Measurements from ENCODE around the gene PTPRT.

DNA sequence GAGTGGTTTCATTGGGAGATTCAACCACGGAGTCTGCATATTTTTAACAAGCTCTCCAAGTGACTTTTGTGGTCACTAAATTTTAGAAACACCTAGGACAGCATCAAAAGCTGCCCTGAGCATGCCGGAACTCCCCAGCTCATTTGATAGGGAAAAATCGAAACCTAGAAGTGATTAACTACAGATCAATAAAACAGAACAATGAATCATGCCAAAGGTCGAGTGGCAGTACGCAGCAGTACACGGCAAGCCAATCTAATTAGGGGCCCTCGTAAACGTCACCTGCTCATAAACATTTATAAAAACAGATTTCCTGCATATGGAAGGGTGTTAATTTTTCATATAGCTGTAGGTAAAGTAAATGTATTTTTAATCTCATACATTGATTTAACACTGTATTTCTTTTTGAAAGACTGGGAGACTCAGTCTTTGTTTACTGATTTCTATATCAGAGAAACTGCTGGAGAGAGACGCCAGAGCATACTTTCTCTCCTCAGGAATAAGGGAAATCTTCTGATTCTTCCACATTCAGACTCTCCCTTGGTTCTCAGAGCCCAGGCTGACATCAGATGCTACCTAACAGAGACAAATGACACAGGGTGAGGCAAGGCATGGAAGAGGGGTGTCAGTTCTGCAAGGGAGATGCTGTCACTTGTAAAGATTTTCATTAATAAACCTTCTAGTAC lies 232.5 kb downstream of the PTPRT start:
- TF ChIP-seq CTCF (conservative IDR thresholded peaks at IDR 0.05 in 1 of 2, IDR thresholded peaks at IDR 0.05 in 1 of 2; ENCODE audit: low read depth in 1 of 2, low read length in 2 of 2) (no peak), EZH2 (IDR thresholded peaks at IDR 0.05; ENCODE audit: low read length, missing control alignments) (no peak)
